H9 (cell line): Measurements from ENCODE around the gene SCFD1. TPM values are rescaled to one million over a fixed set of nuclear protein-coding genes. Genes with fewer than 3 reads are reported as not detected.

Experiments used
- DNase-seq: peaks from one replicate; pipeline ENCODE4 v3.0.0-alpha.2; 2017
- H2AFZ ChIP-seq: one replicate; pipeline ENCODE4 v1.6.1; 2013; ENCODE audit warnings: mild to moderate bottlenecking, low read length, control low read depth, moderate library complexity
- H2AK5ac ChIP-seq: 2 replicates; pipeline ENCODE4 v1.6.1; 2013; ENCODE audit warnings: low read length, control low read depth, mixed read lengths; ENCODE audit not compliant: insufficient read length
- H2BK120ac ChIP-seq: one replicate; pipeline ENCODE4 v1.6.1; 2013; ENCODE audit warnings: low read depth, mild to moderate bottlenecking, low read length, control low read depth, inconsistent platforms; ENCODE audit not compliant: poor library complexity, severe bottlenecking
- H2BK12ac ChIP-seq: 2 replicates; pipeline ENCODE4 v1.6.1; 2013; ENCODE audit warnings: low read length, control low read depth, mixed read lengths, low read depth; ENCODE audit not compliant: insufficient read length
- H2BK15ac ChIP-seq: 2 replicates; pipeline ENCODE4 v1.6.1; 2013; ENCODE audit warnings: low read depth, low read length, control low read depth
- H2BK20ac ChIP-seq: one replicate; pipeline ENCODE4 v1.6.1; 2013; ENCODE audit warnings: low read depth, mild to moderate bottlenecking, low read length, control low read depth, inconsistent platforms; ENCODE audit not compliant: poor library complexity, severe bottlenecking
- H2BK5ac ChIP-seq: 2 replicates; pipeline ENCODE4 v1.6.1; 2013; ENCODE audit warnings: low read length, control low read depth, mixed read lengths; ENCODE audit not compliant: insufficient read length
- H3K14ac ChIP-seq: 2 replicates; pipeline ENCODE4 v1.6.1; 2013; ENCODE audit warnings: low read length, control low read depth; ENCODE audit not compliant: insufficient read depth
- H3K18ac ChIP-seq: 2 replicates; pipeline ENCODE4 v1.6.1; 2013; ENCODE audit warnings: low read depth, mild to moderate bottlenecking, mixed read lengths, low read length, control low read depth; ENCODE audit not compliant: insufficient read length
- H3K23ac ChIP-seq: 2 replicates; pipeline ENCODE4 v1.6.1; 2013; ENCODE audit warnings: low read length, control low read depth, mixed read lengths, low read depth; ENCODE audit not compliant: insufficient read length
- H3K23me2 ChIP-seq: 2 replicates; pipeline ENCODE4 v1.6.1; 2013; ENCODE audit warnings: low read depth, mild to moderate bottlenecking, mixed read lengths, low read length, control low read depth; ENCODE audit not compliant: insufficient read length, poor library complexity, severe bottlenecking
- H3K27ac ChIP-seq: 2 replicates; pipeline ENCODE4 v1.5.1; 2013; ENCODE audit warnings: low read length, control low read depth, mixed read lengths, low read depth; ENCODE audit not compliant: insufficient read length
- H3K27me3 ChIP-seq: 2 replicates; pipeline ENCODE4 v1.6.1; 2013; ENCODE audit warnings: low read length, control low read depth, inconsistent platforms; ENCODE audit not compliant: insufficient read depth
- H3K4ac ChIP-seq: 2 replicates; pipeline ENCODE4 v1.6.1; 2013; ENCODE audit warnings: low read depth, mild to moderate bottlenecking, control low read depth, inconsistent platforms, low read length, moderate library complexity
- H3K4me1 ChIP-seq: 2 replicates; pipeline ENCODE4 v1.6.1; 2013; ENCODE audit warnings: low read length, control low read depth, inconsistent platforms; ENCODE audit not compliant: insufficient read depth
- H3K4me2 ChIP-seq: 2 replicates; pipeline ENCODE4 v1.6.1; 2013; ENCODE audit warnings: low read length, control low read depth, mixed read lengths; ENCODE audit not compliant: insufficient read length, insufficient read depth
- H3K56ac ChIP-seq: 2 replicates; pipeline ENCODE4 v1.6.1; 2013; ENCODE audit warnings: low read depth, mild to moderate bottlenecking, mixed read lengths, low read length, control low read depth; ENCODE audit not compliant: insufficient read length
- H3K79me1 ChIP-seq: 2 replicates; pipeline ENCODE4 v1.6.1; 2013; ENCODE audit warnings: low read depth, mild to moderate bottlenecking, moderate library complexity, low read length, control low read depth, inconsistent platforms; ENCODE audit not compliant: insufficient read depth, poor library complexity, severe bottlenecking
- H3K79me2 ChIP-seq: 2 replicates; pipeline ENCODE4 v1.6.1; 2013; ENCODE audit warnings: low read length, control low read depth, inconsistent platforms; ENCODE audit not compliant: insufficient read depth
- H3K9ac ChIP-seq: 2 replicates; pipeline ENCODE4 v1.6.1; 2013; ENCODE audit warnings: low read length, control low read depth, mixed read lengths; ENCODE audit not compliant: insufficient read length; ENCODE audit errors: extremely low read depth
- H3K9me3 ChIP-seq: one replicate; pipeline ENCODE4 v1.6.1; 2013; ENCODE audit warnings: low read depth, low read length, inconsistent platforms; ENCODE audit not compliant: control insufficient read depth
- H3T11ph ChIP-seq: one replicate; pipeline ENCODE4 v1.6.1; 2013; ENCODE audit warnings: mild to moderate bottlenecking, low read length, control low read depth, inconsistent platforms
- H4K20me1 ChIP-seq: one replicate; pipeline ENCODE4 v1.6.1; 2013; ENCODE audit not compliant: control insufficient read depth, insufficient read length, insufficient read depth
- H4K5ac ChIP-seq: 2 replicates; pipeline ENCODE4 v1.6.1; 2013; ENCODE audit warnings: low read depth, mild to moderate bottlenecking, mixed read lengths, low read length, control low read depth; ENCODE audit not compliant: insufficient read length
- H4K8ac ChIP-seq: replicated peaks from 2 replicates; pipeline ENCODE4 v1.6.1; 2013; ENCODE audit warnings: low read length, control low read depth, mixed read lengths, low read depth; ENCODE audit not compliant: insufficient read length
- H4K91ac ChIP-seq: 2 replicates; pipeline ENCODE4 v1.6.1; 2013; ENCODE audit warnings: low read depth, mild to moderate bottlenecking, moderate library complexity, mixed read lengths, low read length, control low read depth; ENCODE audit not compliant: insufficient read length
- H3K27ac Mint-ChIP-seq, 3 experiments: 2 replicates in 2 of 3; 3 replicates in 1 of 3; pipeline ENCODE4 v1.8.0; 2020 to 2021; ENCODE audit warnings: mixed read lengths in 3 of 3, mild to moderate bottlenecking in 1 of 3, moderate library complexity in 1 of 3
- H3K27me3 Mint-ChIP-seq: 2 replicates; pipeline ENCODE4 v1.8.0; 2021; ENCODE audit warnings: low read depth, mild to moderate bottlenecking, moderate library complexity, mixed read lengths
- H3K36me3 Mint-ChIP-seq, 3 experiments: 2 replicates in 2 of 3; 3 replicates in 1 of 3; pipeline ENCODE4 v1.8.0; 2020 to 2021; ENCODE audit warnings: low read depth in 3 of 3, mixed read lengths in 3 of 3; ENCODE audit not compliant: insufficient read depth in 1 of 3
- H3K4me1 Mint-ChIP-seq, 2 experiments: 2 replicates each; pipeline ENCODE4 v1.8.0; 2020; ENCODE audit warnings: mixed read lengths in 2 of 2
- H3K4me3 Mint-ChIP-seq, 2 experiments: 2 replicates in 1 of 2; 3 replicates in 1 of 2; pipeline ENCODE4 v1.8.0; 2020 to 2021; ENCODE audit warnings: mild to moderate bottlenecking in 2 of 2, mixed read lengths in 2 of 2, moderate library complexity in 1 of 2
- H3K9me3 Mint-ChIP-seq, 2 experiments: 2 replicates in 1 of 2; 3 replicates in 1 of 2; pipeline ENCODE4 v1.8.0; 2020; ENCODE audit warnings: mild to moderate bottlenecking in 2 of 2, mixed read lengths in 2 of 2, moderate library complexity in 1 of 2
- WGBS: extraction: QIAGEN DNeasy Blood & Tissue Kit; methylation state at CpG from one replicate; pipeline ENCODE4 v1.1.7; 2013; ENCODE audit warnings: missing lambda C conversion rate, low lambda C conversion rate, mixed read lengths; ENCODE audit not compliant: insufficient read length; ENCODE audit errors: extremely low coverage; 5-methylcytosine and 5-hydroxymethylcytosine counted together
- total RNA-seq: library from RNA; stranded (reverse); gene quantifications from 2 replicates; pipeline ENCODE4 v1.2.1, GENCODE V29; 2021
- TF ChIP-seq, protein P1 (sequence below): fragments of 200-600 bp; sonication (generic); conservative IDR thresholded peaks from 3 replicates; pipeline ENCODE4 v1.8.0; 2021; ENCODE audit warnings: antibody characterized with exemption, mild to moderate bottlenecking

The SCFD1 gene
- total RNA-seq, 1 experiment from 2014 or later: 85.2 TPM

DNA sequence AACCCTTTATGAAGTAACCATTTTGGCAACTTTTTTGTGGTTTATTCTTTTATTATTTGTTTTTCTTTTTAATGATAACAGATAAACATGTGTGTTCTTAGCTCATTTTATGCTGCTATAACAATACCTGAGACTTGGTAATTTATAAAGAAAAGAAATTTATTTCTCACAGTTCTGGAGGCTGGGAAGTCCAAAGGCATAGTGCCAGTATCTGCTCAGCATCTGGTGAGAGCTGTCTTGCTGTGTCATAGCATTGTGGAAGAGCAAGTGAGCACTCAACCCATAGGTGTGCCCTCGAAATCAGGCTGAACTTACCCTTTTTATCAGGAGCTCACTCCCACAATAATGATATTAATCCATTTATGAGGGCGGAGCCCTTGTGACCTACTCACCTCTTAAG is 8.0 kb upstream of the SCFD1 start:
- WGBS: no CpG with 5 or more reads among the region's 2 CpGs
- Histone ChIP-seq H3T11ph (no peak overlapping the region), H4K5ac (no peak overlapping the region), H3K79me1 (no peaks in the 10 kb centered on the region), H3K23ac (no peak overlapping the region), H3K4me1 (no peaks in the 10 kb centered on the region), H3K9ac (no peak overlapping the region), H3K4ac (no peak overlapping the region), H4K20me1 (no peaks in the 10 kb centered on the region), H2AK5ac (no peak overlapping the region), H4K8ac (no peak overlapping the region), H2BK20ac (no peak overlapping the region), H3K79me2 (no peaks in the 10 kb centered on the region), H3K18ac (no peak overlapping the region), H3K27ac (no peak overlapping the region), H3K14ac (no peak overlapping the region), H2AFZ (no peak overlapping the region), H2BK15ac (no peak overlapping the region), H2BK5ac (no peak overlapping the region), H3K9me3 (no peaks in the 10 kb centered on the region), H4K91ac (no peak overlapping the region), H3K23me2 (no peaks in the 10 kb centered on the region), H2BK12ac (no peak overlapping the region), H3K4me2 (no peak overlapping the region), H3K27me3 (no peaks in the 10 kb centered on the region), H2BK120ac (no peak overlapping the region), H3K56ac (no peak overlapping the region)
- Mint-ChIP-seq H3K4me1 (no peaks in the 10 kb centered on the region), H3K36me3 (peaks cover 9 to 49% (median 47%) of the 10 kb centered on the region in 3 experiments; a peak in 6 of 7 replicates), H3K4me3 (no peak overlapping the region), H3K27me3 (no peaks in the 10 kb centered on the region), H3K9me3 (no peaks in the 10 kb centered on the region), H3K27ac (no peak overlapping the region)
- TF ChIP-seq, protein P1, sequence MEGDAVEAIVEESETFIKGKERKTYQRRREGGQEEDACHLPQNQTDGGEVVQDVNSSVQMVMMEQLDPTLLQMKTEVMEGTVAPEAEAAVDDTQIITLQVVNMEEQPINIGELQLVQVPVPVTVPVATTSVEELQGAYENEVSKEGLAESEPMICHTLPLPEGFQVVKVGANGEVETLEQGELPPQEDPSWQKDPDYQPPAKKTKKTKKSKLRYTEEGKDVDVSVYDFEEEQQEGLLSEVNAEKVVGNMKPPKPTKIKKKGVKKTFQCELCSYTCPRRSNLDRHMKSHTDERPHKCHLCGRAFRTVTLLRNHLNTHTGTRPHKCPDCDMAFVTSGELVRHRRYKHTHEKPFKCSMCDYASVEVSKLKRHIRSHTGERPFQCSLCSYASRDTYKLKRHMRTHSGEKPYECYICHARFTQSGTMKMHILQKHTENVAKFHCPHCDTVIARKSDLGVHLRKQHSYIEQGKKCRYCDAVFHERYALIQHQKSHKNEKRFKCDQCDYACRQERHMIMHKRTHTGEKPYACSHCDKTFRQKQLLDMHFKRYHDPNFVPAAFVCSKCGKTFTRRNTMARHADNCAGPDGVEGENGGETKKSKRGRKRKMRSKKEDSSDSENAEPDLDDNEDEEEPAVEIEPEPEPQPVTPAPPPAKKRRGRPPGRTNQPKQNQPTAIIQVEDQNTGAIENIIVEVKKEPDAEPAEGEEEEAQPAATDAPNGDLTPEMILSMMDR: no peak
- no peak for DNase-seq
